Prostate gland (tissue), 2 donors: Measurements from ENCODE around the gene GRID2.

ENCODE experiments used
- POLR2AphosphoS5 ChIP-seq: sonication (generic); formaldehyde crosslinking; IDR thresholded peaks from one replicate; pipeline ENCODE4 v1.6.1; 2017; ENCODE audit warnings: antibody characterized with exemption
- TF ChIP-seq, protein P1 (sequence below), 4 experiments: fragments of 200-600 bp in 2 of 4; fragments of 450-650 bp in 2 of 4; sonication (generic) in 2 of 4; IDR thresholded peaks; 1 replicate in 3 of 4; 2 replicates in 1 of 4; pipeline ENCODE4 v1.5.1; 2016 to 2019; ENCODE audit warnings: antibody characterized with exemption in 4 of 4, mild to moderate bottlenecking in 2 of 4, moderate library complexity in 2 of 4

DNA sequence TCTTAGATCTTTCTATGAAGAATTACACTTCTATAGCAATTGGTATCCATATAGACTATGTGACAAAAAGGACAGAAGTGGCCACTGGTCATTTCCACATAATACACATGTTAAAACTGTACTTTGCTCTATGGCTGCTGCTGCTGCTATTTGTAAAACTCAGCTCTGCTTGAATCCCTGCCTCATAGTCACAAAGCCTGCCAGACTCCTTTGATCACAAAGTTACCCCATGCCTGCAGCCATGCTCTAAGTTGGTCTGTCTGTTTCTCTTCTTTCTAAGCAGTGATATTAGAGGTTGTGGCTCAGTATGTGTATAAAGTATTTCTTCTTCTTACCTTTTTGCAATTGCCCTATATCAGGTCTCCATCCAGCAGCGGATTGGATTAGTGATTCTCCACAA lies 210.9 kb downstream of the GRID2 start:
- TF ChIP-seq POLR2AphosphoS5 = no peak
- TF ChIP-seq, protein P1, sequence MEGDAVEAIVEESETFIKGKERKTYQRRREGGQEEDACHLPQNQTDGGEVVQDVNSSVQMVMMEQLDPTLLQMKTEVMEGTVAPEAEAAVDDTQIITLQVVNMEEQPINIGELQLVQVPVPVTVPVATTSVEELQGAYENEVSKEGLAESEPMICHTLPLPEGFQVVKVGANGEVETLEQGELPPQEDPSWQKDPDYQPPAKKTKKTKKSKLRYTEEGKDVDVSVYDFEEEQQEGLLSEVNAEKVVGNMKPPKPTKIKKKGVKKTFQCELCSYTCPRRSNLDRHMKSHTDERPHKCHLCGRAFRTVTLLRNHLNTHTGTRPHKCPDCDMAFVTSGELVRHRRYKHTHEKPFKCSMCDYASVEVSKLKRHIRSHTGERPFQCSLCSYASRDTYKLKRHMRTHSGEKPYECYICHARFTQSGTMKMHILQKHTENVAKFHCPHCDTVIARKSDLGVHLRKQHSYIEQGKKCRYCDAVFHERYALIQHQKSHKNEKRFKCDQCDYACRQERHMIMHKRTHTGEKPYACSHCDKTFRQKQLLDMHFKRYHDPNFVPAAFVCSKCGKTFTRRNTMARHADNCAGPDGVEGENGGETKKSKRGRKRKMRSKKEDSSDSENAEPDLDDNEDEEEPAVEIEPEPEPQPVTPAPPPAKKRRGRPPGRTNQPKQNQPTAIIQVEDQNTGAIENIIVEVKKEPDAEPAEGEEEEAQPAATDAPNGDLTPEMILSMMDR (IDR thresholded peaks at IDR 0.05) = no peak
